Muscle layer of colon (tissue), 2 donors: Measurements from ENCODE around the gene RARRES1.

Experiments
- H3K27ac ChIP-seq: one replicate; pipeline ENCODE4 v1.7.0; 2013; ENCODE audit warnings: low read depth, mild to moderate bottlenecking, low read length, moderate library complexity
- H3K27me3 ChIP-seq, 2 donors: one replicate each; pipeline ENCODE4 v1.7.0; 2013; ENCODE audit warnings: low read length in 2 of 2, mild to moderate bottlenecking in 2 of 2; ENCODE audit not compliant: insufficient read depth in 2 of 2, control insufficient read depth in 1 of 2
- H3K36me3 ChIP-seq: one replicate; pipeline ENCODE4 v1.7.0; 2013; ENCODE audit warnings: mild to moderate bottlenecking, low read length; ENCODE audit not compliant: insufficient read depth
- H3K4me1 ChIP-seq: one replicate; pipeline ENCODE4 v1.7.0; 2013; ENCODE audit warnings: mild to moderate bottlenecking, low read length; ENCODE audit not compliant: insufficient read depth
- H3K4me3 ChIP-seq, 2 donors: one replicate each; pipeline ENCODE4 v1.7.0; 2013; ENCODE audit warnings: low read length in 2 of 2, low read depth in 1 of 2, mild to moderate bottlenecking in 1 of 2, moderate library complexity in 1 of 2
- H3K9ac ChIP-seq: one replicate; pipeline ENCODE4 v1.7.0; 2013; ENCODE audit warnings: low read length
- H3K9me3 ChIP-seq: one replicate; pipeline ENCODE4 v1.7.0; 2013; ENCODE audit warnings: mild to moderate bottlenecking, low read length
- donor health status: abdominal sarcoma.
- donor health status: Adenocarcinoma of cecum.

The RARRES1 gene

DNA sequence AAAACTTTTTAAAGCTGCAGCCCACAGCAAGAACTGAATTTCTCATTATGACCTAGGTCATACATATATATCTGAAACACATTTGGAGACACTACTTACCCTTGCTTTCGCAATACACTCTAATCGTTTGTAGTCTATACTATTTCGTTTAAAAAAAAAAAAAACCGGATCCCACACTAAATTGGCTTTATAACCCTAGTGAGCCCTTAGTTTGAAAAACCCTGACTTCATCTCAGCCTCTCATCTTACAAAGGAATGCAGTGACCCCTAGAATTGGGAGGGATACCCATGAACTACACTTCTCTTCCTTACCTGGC, 4.2 kb downstream of the RARRES1 start:
- peaks cover 51% of the 10 kb centered on the region for H3K4me1 ChIP-seq
- no peaks in the 10 kb centered on the region for H3K9me3 ChIP-seq
- peak overlapping the region in 1 of 2 donors; percentile 9 for H3K4me3 ChIP-seq
- no peak overlapping the region for H3K27ac ChIP-seq
- no peak overlapping the region for H3K9ac ChIP-seq
- no peaks in the 10 kb centered on the region for H3K36me3 ChIP-seq
- no peaks in the 10 kb centered on the region for H3K27me3 ChIP-seq

- Histone ChIP-seq H3K9me3 (no peaks in the 10 kb centered on the region), H3K4me1 (peaks cover 50% of the 10 kb centered on the region), H3K36me3 (no peaks in the 10 kb centered on the region), H3K9ac (no peak overlapping the region), H3K27ac (peak overlapping the region; percentile 16), H3K4me3 (peak overlapping the region in 1 of 2 donors; percentile 9), H3K27me3 (no peaks in the 10 kb centered on the region)
Observed at GRCh38 chr3:158727206-158728060, 4.8 kb downstream of the RARRES1 start.

DNA sequence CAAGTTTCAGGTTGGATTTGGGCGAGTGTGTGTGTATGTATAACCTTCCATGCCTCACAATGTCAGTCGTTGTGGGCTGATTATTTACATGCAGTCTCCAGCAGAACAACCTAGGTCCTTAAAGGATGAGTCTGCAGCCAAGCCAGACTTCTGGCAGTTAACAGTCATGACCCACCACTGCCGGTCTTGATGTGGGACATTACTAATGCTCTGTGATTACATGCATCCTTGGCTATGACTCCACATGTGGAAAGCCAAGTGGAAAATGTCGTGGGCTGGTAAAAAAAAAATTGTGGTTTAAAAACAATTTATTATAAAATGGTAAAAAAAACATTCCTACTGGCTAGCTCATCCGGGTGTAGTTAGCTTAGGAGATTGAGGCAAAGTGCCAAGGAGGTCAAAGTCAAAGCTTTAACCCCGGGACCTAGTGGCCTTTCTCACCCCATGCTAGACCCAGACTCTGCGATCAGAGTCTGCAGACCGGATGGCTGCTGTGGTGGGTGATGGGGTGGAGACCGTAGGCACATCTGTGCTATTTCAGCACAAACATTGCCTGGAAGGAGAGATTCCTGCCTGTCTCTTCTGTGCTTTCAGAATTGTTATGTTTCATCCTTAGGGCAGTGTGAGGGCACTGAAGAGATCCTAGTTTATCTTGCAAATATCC, 6.8 kb downstream of the RARRES1 start:
- no peak overlapping the region for H3K9ac ChIP-seq
- no peaks in the 10 kb centered on the region for H3K36me3 ChIP-seq
- no peaks in the 10 kb centered on the region for H3K9me3 ChIP-seq
- H3K4me3 ChIP-seq = no peak overlapping the region
- H3K27ac ChIP-seq = no peak overlapping the region
- H3K27me3 ChIP-seq = no peaks in the 10 kb centered on the region
- peaks cover 40% of the 10 kb centered on the region for H3K4me1 ChIP-seq

GRCh38 chr3:158723991-158724390, 8.3 kb downstream of the RARRES1 start:
- no peak overlapping the region for H3K9ac ChIP-seq
- H3K9me3 ChIP-seq = no peaks in the 10 kb centered on the region
- no peaks in the 10 kb centered on the region for H3K36me3 ChIP-seq
- H3K4me3 ChIP-seq = no peak overlapping the region
- no peak overlapping the region for H3K27ac ChIP-seq
- H3K4me1 ChIP-seq = peaks cover 40% of the 10 kb centered on the region
- no peaks in the 10 kb centered on the region for H3K27me3 ChIP-seq

GRCh38 chr3:158722108-158722507, 10.1 kb downstream of the RARRES1 start:
- Histone ChIP-seq H3K27ac (no peak overlapping the region), H3K9ac (no peak overlapping the region), H3K4me3 (no peak overlapping the region), H3K36me3 (no peaks in the 10 kb centered on the region), H3K27me3 (no peaks in the 10 kb centered on the region), H3K9me3 (no peaks in the 10 kb centered on the region), H3K4me1 (peaks cover 35% of the 10 kb centered on the region)

- Histone ChIP-seq H3K4me1 (peaks cover 9% of the 10 kb centered on the region), H3K4me3 (no peak overlapping the region), H3K27ac (no peak overlapping the region), H3K9ac (no peak overlapping the region), H3K36me3 (no peaks in the 10 kb centered on the region), H3K27me3 (no peaks in the 10 kb centered on the region), H3K9me3 (no peaks in the 10 kb centered on the region)
Observed at GRCh38 chr3:158718490-158719170, 13.6 kb downstream of the RARRES1 start.

DNA sequence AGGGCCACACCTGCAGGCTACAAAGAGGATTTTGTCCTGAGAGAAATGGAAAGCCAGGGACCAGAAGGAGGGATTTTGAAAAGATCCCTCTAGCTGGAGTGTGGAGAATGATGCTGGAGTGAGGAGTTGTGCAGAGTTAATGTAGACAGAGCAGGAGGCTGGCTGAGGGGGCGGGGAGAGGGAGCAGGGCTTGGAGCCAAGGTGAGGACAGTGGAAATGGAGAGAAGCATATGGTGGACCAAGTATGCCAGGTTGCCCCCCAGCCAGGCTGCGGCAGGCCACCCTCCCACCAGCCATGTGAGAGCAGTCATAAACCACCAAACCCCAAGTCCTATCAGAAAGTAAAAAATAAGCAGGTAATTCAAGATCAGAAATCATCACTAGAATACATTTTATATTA, 14.7 kb downstream of the RARRES1 start:
- Histone ChIP-seq H3K36me3 (no peaks in the 10 kb centered on the region), H3K4me1 (no peaks in the 10 kb centered on the region), H3K27ac (no peak overlapping the region), H3K4me3 (no peak overlapping the region), H3K27me3 (no peaks in the 10 kb centered on the region), H3K9me3 (no peaks in the 10 kb centered on the region), H3K9ac (no peak overlapping the region)

DNA sequence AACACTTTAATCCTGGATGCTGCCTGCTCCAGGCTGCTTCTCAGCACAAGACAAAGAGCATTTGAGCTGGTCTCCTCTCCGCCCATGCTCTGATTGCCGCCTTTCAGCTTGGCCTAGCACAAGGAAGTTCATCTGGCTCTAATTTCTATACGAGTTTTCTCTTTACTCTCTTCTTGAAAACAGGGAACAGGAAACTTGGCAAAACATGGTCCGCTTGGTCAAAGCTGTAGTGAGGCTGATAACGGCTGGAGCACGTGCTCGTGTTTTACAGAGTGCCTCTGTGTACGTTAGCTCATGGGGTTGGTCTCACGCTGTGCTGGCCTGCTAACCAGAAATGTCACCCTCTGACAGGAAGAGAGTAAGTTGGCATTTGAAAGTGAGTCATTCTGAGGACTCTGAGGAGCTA, 19.2 kb downstream of the RARRES1 start:
- H3K4me1 ChIP-seq = no peaks in the 10 kb centered on the region
- H3K27ac ChIP-seq = no peak overlapping the region
- no peak overlapping the region for H3K4me3 ChIP-seq
- H3K36me3 ChIP-seq = no peaks in the 10 kb centered on the region
- no peaks in the 10 kb centered on the region for H3K9me3 ChIP-seq
- no peak overlapping the region for H3K9ac ChIP-seq
- H3K27me3 ChIP-seq = no peaks in the 10 kb centered on the region

- H3K27me3 ChIP-seq = no peaks in the 10 kb centered on the region
- H3K36me3 ChIP-seq = no peaks in the 10 kb centered on the region
- H3K9ac ChIP-seq = no peak overlapping the region
- H3K4me3 ChIP-seq = no peak overlapping the region
- H3K9me3 ChIP-seq = no peaks in the 10 kb centered on the region
- no peaks in the 10 kb centered on the region for H3K4me1 ChIP-seq
- no peak overlapping the region for H3K27ac ChIP-seq
Observed at GRCh38 chr3:158712443-158712842, 19.8 kb downstream of the RARRES1 start.

GRCh38 chr3:158711886-158712285, 20.4 kb downstream of the RARRES1 start:
- Histone ChIP-seq H3K27me3 (no peaks in the 10 kb centered on the region), H3K27ac (no peak overlapping the region), H3K9me3 (no peaks in the 10 kb centered on the region), H3K4me3 (no peak overlapping the region), H3K4me1 (no peaks in the 10 kb centered on the region), H3K9ac (no peak overlapping the region), H3K36me3 (no peaks in the 10 kb centered on the region)

- Histone ChIP-seq H3K27ac (no peak overlapping the region), H3K4me1 (no peaks in the 10 kb centered on the region)
Observed at GRCh38 chr3:158710601-158711000, 21.7 kb downstream of the RARRES1 start.

More at GRCh38 chr3:158710601-158711000, 21.7 kb downstream of the RARRES1 start:
- Histone ChIP-seq H3K27me3 (no peaks in the 10 kb centered on the region), H3K9me3 (no peaks in the 10 kb centered on the region), H3K9ac (no peak overlapping the region), H3K4me3 (no peak overlapping the region), H3K36me3 (no peaks in the 10 kb centered on the region)
